Activated CD4-positive, alpha-beta T cell treated with anti-CD3 and anti-CD28 coated beads, Interleukin-2, Interleukin-6, amounts not matched to agents 100 ng/mL and 50 ng/mL, durations not matched to agents 16 hours and 8 hours (primary cell): ENCODE data around the gene MYLK4.

ENCODE experiments used
- DNase-seq: peaks from one replicate; pipeline ENCODE4 v3.0.0-alpha.2; 2020

Gene MYLK4

DNA sequence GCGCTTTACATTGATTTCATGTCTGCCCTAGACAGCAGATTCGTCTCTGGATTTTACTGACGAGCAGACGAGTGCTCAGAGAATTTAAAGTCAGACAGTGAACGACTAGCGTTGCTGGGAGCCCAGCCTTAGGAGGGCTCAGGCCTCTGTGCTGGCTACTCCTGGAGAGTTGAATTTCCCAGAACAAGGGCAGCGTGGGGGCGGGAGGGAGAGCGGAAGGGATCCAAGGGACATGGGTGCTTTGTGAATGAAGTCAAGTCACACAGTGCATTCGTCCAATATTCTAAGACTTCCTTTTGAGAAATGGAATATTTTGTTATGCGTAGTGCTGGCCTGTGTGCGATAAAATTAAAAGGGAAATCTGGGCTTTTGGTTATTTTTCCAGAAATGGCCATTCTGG is 126.5 kb downstream of the MYLK4 start:
- DNase-seq, result no peak

DNA sequence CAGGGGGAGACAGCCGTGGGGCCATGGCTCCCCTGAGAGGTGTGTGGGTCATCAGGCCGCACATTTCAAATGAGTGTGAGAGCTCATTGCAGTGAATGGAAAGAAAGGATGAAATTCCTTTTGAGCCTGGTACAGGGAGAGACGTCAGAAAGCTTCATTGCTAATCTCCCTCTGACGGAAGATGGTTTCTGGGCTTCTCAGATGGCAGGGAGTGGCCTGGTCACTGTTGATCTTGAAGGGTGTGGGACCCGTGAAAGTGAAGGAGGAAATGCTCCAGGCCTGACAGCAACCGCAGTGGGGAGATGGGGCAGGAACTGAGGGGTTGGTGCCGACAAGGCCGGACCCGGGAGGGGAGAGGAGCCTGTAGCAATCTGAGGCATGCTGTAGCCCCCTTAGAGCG is 127.4 kb downstream of the MYLK4 start:
- no peak for DNase-seq

DNA sequence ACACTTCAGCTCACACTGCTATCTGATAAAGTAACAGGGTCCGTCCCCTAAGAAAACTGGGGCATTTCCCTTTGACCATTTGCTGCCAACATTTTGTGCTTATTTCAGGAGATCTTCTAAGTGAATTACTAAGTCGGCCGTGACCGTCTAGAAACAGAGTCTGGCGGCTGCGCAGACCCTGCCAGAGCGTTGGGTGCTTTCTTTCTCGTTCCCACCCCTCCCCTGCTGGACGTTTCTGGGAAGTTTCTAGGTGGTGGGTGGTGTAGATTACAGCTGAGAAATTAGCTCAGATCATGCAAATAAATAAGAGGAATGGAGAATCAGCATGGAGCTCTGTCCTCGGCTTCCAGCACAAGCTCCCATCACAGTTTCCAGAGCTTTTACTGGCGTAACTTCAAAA is 128.1 kb downstream of the MYLK4 start:
- DNase-seq, result no peak

DNA sequence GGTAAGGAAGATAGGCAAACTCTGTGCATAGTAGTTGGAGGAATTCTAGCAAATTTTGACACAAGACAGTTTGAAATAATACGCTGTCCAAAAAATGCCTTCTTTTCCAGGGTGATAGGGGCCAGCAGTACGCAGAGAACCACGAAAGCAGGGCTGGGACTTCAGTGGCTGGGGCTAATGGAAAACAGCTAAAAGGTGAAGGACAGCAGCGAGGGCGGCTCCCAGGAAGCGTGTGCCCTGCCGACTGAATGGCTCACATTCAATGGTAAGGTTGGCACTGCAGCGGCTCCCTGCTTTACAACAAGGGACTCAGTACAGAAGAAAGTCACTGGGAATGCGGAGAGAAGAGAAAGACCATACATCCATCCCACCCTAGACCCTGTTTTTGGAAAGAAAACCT is 131.1 kb downstream of the MYLK4 start:
- DNase-seq, result no peak

DNA sequence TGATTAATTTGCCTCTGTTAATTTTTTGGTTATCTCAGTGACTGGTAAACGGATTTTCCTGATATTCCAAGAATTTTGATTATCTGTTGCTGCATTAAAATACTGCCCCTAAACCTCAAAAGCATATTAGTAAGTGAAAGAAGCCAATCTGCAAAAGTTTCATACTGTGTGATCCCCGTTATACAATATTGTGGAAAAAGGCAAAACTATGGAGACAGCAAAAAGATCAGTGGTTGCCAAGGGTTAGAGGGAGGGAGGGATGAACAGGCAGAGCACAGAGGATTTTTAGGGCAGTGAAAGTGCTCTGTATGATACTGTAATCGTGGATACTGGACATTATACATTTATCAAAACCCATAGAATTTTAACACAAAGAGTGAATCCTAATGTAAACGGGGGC is 133.0 kb downstream of the MYLK4 start:
- no peak for DNase-seq

DNA sequence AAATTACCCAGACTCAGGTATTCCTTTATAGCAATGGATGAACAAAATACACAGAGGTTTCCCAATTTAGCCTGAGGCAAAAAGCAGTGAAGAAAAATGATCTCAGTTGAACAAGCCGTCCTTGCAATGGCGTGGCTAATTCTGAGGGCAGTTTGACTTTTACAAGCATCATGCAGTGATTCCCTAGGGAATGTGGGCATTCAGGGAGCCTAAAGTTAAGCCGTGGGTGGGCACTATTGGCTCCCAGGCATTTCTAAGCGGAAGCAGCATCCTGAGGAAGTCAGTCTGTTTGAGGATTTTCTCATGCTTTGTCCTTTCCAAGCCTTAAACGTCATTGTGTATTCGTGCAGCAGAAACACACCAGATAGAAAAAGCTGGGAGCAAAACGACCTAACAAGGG is 133.9 kb downstream of the MYLK4 start:
- no peak for DNase-seq

DNA sequence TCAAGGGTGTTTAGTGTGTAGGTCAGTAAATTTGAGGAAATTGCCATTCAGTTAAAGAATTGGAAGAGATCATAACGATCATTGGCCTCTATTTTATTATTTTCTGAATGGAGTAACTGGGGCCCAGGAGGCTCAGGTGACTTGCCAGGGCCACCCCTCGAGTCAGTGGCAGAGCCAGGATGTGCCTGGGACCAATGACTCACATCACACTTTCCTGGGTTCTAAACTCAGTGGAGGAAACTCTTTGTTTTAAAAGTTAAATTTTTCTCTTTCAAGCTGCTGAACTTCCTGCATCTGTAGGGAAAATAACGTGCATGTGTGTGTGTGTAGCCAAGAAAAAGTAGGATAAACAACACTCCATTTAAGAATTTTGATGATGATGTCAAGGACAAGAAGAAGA is 135.5 kb downstream of the MYLK4 start:
- no peak for DNase-seq

DNA sequence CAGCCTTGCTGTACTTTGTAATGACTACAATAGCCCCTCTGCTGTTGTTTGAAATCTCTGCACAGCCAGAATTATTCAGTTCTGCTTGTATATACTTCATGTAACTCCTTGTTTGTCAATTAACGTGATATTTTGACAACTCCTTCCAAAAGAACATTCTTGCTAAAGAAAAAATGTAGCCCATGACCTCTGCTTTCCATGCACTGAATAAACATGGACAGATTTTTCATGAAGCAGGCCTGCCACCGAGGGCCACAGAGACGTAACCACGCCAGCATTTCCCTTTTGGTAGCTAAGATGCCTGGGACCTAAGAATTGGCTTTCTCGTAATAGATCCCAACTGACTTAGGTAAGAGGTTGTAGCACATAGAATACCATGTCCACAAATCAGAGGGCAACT is 135.9 kb downstream of the MYLK4 start:
- DNase-seq, result no peak

DNA sequence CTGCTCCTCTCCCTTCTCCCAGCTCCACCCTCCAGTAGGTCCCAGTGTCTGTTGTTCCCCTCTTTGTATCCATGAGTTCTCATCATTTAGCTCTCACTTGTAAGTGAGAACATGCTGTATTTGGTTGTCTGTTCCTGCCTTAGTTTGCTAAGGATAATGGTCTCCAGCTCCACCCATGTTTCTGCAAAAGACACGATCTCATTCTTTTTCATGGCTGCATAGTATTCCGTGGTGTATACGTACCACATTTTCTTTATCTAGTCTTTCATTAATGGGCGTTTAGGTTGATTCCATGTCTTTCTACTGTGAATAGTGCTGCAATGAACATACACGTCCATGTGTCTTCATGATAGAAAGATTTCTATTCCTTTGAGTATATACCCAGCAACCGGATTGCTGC is 136.6 kb downstream of the MYLK4 start:
- DNase-seq, result no peak
